GM19395 (cell line): Measurements from ENCODE around the gene RCOR1.

Experiments used
- ATAC-seq: cut with Tn5 transposase; IDR thresholded peaks from one replicate; pipeline ENCODE4 v1.9.1; 2021; ENCODE audit warnings: mild to moderate bottlenecking, moderate library complexity; ENCODE audit not compliant: unreplicated experiment

The RCOR1 gene

GRCh38 chr14:102668291-102668873, 75.9 kb downstream of the RCOR1 start:
- ATAC-seq = no peak

GRCh38 chr14:102671410-102671809, 79.0 kb downstream of the RCOR1 start:
- no peak for ATAC-seq

GRCh38 chr14:102672410-102672960, 80.0 kb downstream of the RCOR1 start:
- ATAC-seq = no peak

GRCh38 chr14:102675396-102675795, 82.9 kb downstream of the RCOR1 start:
- ATAC-seq = no peak

- no peak for ATAC-seq
These were observed 85.9 kb downstream of the RCOR1 start for GRCh38 chr14:102678394-102678793.

GRCh38 chr14:102683399-102684297, 91.2 kb downstream of the RCOR1 start:
- ATAC-seq = no peak

GRCh38 chr14:102684298-102684663, 91.8 kb downstream of the RCOR1 start:
- no peak for ATAC-seq

GRCh38 chr14:102686196-102686801, 93.8 kb downstream of the RCOR1 start:
- no peak for ATAC-seq

- no peak for ATAC-seq
These were observed 95.8 kb downstream of the RCOR1 start for GRCh38 chr14:102688290-102688689.

GRCh38 chr14:102690509-102691286, 98.2 kb downstream of the RCOR1 start:
- no peak for ATAC-seq

- no peak for ATAC-seq
These were observed 99.3 kb downstream of the RCOR1 start for GRCh38 chr14:102691763-102692162.

GRCh38 chr14:102692334-102692733, 99.9 kb downstream of the RCOR1 start:
- no peak for ATAC-seq

- ATAC-seq = no peak
These were observed 100.7 kb downstream of the RCOR1 start for GRCh38 chr14:102693006-102693755.

- ATAC-seq = no peak
These were observed 102.2 kb downstream of the RCOR1 start for GRCh38 chr14:102694530-102695166.

- no peak for ATAC-seq
These were observed 102.7 kb downstream of the RCOR1 start for GRCh38 chr14:102695167-102695555.

GRCh38 chr14:102696332-102696731, 103.9 kb downstream of the RCOR1 start:
- ATAC-seq = no peak

GRCh38 chr14:102696856-102697495, 104.5 kb downstream of the RCOR1 start:
- ATAC-seq = no peak

- no peak for ATAC-seq
These were observed 105.1 kb downstream of the RCOR1 start for GRCh38 chr14:102697501-102697900.

- ATAC-seq = no peak
These were observed 107.1 kb downstream of the RCOR1 start for GRCh38 chr14:102699416-102700110.
